H7 (cell line): Measurements from ENCODE around the gene KMT2B. TPM values are rescaled to one million over a fixed set of nuclear protein-coding genes. Genes with fewer than 3 reads are reported as not detected.
A peak's percentile ranks its signal among the peaks of the same experiment; 100 is the strongest.

Experiments
- DNase-seq: peaks from one replicate; pipeline ENCODE4 v3.0.0; 2012
- H3K27me3 ChIP-seq: 2 replicates; pipeline ENCODE4 v1.6.0; 2011; ENCODE audit warnings: mild to moderate bottlenecking, low read length; ENCODE audit not compliant: control insufficient read depth, insufficient read depth
- H3K36me3 ChIP-seq: replicated peaks from 2 replicates; pipeline ENCODE4 v1.5.1; 2011; ENCODE audit warnings: low read length; ENCODE audit not compliant: control insufficient read depth, insufficient read depth
- H3K4me3 ChIP-seq: 2 replicates; pipeline ENCODE4 v1.5.1; 2011; ENCODE audit warnings: low read depth, mild to moderate bottlenecking, control low read depth, low read length, moderate library complexity; ENCODE audit not compliant: insufficient read depth
- total RNA-seq: library from RNA; depleted of rRNA; stranded (reverse); fragments of >200 nt; shearing (Covaris generic); gene quantifications from 2 replicates; pipeline ENCODE4 v1.2.3, GENCODE V29; 2014; rRNA removed

Gene KMT2B
- total RNA-seq, 1 experiment from 2014 or later: 12.9 TPM

- no peak overlapping the region for H3K4me3 ChIP-seq
- H3K36me3 ChIP-seq: no peaks in the 10 kb centered on the region
- peaks cover 19% of the 10 kb centered on the region for H3K27me3 ChIP-seq
- DNase-seq: no peak
These were observed 62.9 kb downstream of the KMT2B start for GRCh38 chr19:35780717-35781116.

- H3K36me3 ChIP-seq: no peaks in the 10 kb centered on the region
- DNase-seq: peak; percentile 89
- peaks cover 14% of the 10 kb centered on the region for H3K27me3 ChIP-seq
These were observed 63.8 kb downstream of the KMT2B start for GRCh38 chr19:35781650-35782049.

DNA sequence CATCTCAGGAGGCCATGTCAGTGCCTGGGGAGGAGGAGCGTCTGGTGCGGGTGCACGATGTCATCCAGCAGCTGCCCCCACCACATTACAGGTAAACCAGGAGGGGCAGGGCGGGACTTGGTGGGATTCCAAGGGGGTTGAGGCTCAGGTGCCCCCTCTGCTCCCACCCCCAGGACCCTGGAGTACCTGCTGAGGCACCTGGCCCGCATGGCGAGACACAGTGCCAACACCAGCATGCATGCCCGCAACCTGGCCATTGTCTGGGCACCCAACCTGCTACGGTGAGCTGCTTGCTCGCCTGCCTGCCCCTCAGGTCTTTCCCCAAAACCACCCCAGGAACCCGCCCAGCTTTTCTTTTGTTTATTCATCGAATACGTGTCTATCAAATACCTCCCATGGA is 64.8 kb downstream of the KMT2B start:
- H3K27me3 ChIP-seq: peaks cover 4% of the 10 kb centered on the region
- no peak overlapping the region for H3K4me3 ChIP-seq
- no peak for DNase-seq
- H3K36me3 ChIP-seq: no peaks in the 10 kb centered on the region

More at GRCh38 chr19:35781650-35782049, 63.8 kb downstream of the KMT2B start:
- H3K4me3 ChIP-seq: no peak overlapping the region

DNA sequence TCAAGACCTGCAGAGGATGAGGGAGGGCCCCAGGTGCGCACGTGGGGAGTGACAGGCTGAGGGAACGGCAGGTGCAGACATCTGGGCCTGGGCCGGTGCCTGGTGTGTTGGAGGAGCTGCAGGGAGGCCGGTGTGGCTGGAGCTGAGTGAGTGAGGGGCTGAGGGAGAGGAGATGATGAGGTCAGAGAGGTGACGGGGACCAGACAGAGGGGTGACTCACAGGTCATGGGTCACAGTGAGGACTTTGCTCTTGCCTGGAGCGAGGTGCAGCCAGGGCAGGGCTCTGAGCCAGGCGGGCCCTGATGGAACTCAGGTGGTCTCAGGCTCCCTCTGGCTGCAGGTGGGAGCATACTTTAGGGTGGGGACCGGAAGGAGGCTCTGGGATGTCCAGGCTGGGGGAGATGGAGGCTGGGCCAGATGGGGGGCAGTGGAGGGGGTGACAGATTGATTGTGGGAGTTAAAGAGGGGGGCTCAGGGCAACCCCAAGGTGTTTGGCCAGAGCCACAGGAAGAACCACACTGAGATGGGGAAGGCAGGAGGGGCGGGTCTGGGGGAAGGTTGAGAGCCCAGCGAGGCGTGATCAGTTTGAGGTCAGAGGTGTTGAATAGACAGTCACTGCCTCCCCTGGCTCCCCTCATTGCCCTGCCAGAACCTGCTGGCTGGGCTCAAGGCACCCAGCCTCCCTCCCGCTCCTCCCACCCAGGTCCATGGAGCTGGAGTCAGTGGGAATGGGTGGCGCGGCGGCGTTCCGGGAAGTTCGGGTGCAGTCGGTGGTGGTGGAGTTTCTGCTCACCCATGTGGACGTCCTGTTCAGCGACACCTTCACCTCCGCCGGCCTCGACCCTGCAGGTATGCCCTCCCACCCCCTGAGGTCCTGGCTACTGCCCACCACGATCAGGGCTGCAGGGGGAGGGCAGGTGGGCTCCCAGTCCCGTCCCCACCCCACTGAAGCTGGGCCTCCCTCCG is 65.9 kb downstream of the KMT2B start:
- peak; percentile 88 for DNase-seq
- H3K36me3 ChIP-seq: no peaks in the 10 kb centered on the region
- peak overlapping the region; percentile 48 for H3K4me3 ChIP-seq
- H3K27me3 ChIP-seq: peaks cover 1% of the 10 kb centered on the region; the same call in 1 of the 2 replicates

- no peaks in the 10 kb centered on the region for H3K36me3 ChIP-seq
- H3K4me3 ChIP-seq: peak overlapping the region; percentile 50
- H3K27me3 ChIP-seq: peaks cover 1% of the 10 kb centered on the region; the same call in 1 of the 2 replicates
- peak; percentile 98 for DNase-seq
These were observed 66.9 kb downstream of the KMT2B start for GRCh38 chr19:35784503-35785338.

DNA sequence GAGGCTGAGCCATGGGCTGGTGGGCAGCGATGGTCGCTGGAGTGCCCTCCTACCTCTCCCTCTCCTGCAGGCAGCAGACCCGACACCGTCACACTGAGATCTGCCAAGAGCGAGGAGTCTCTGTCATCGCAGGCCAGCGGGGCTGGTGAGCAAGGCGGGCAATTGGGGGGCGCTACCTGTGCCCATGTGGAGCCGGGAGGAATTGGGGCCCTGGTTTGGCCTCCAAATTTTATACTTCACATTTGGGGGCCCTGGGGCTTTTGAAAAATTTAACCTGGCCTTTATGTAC is 67.5 kb downstream of the KMT2B start:
- peaks cover 1% of the 10 kb centered on the region; the same call in 1 of the 2 replicates for H3K27me3 ChIP-seq
- no peaks in the 10 kb centered on the region for H3K36me3 ChIP-seq
- no peak for DNase-seq
- H3K4me3 ChIP-seq: peak overlapping the region; percentile 50

- H3K27me3 ChIP-seq: peaks cover 1% of the 10 kb centered on the region; the same call in 1 of the 2 replicates
- H3K36me3 ChIP-seq: no peaks in the 10 kb centered on the region
- peak; percentile 57 for DNase-seq
- no peak overlapping the region for H3K4me3 ChIP-seq
These were observed 68.7 kb downstream of the KMT2B start for GRCh38 chr19:35786299-35787160.

DNA sequence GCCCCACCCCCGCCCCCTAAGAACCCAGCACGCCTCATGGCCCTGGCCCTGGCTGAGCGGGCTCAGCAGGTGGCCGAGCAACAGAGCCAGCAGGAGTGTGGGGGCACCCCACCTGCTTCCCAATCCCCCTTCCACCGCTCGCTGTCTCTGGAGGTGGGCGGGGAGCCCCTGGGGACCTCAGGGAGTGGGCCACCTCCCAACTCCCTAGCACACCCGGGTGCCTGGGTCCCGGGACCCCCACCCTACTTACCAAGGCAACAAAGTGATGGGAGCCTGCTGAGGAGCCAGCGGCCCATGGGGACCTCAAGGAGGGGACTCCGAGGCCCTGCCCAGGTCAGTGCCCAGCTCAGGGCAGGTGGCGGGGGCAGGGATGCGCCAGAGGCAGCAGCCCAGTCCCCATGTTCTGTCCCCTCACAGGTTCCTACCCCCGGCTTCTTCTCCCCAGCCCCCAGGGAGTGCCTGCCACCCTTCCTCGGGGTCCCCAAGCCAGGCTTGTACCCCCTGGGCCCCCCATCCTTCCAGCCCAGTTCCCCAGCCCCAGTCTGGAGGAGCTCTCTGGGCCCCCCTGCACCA is 69.5 kb downstream of the KMT2B start:
- Histone ChIP-seq H3K27me3 (peaks cover 1% of the 10 kb centered on the region; the same call in 1 of the 2 replicates), H3K4me3 (no peak overlapping the region), H3K36me3 (no peaks in the 10 kb centered on the region)
- DNase-seq: peak; percentile 53

Other genes with a start within 250 kb of the KMT2B start
- 0.44 and 0.52 TPM in 2 replicates for gene KRTDAP, start 227.5 kb upstream of the KMT2B start, total RNA-seq
- gene DMKN, start 204.4 kb upstream of the KMT2B start, total RNA-seq: 179 and 182 TPM in 2 replicates
- gene SBSN, start 189.7 kb upstream of the KMT2B start, total RNA-seq: not detected in 2 replicates
- 0.07 TPM in 1 of 2 replicates, not detected in the other for gene GAPDHS, start 184.5 kb upstream of the KMT2B start, total RNA-seq
- 208 and 225 TPM in 2 replicates for gene TMEM147, start 172.4 kb upstream of the KMT2B start, total RNA-seq
- 0.21 TPM in 1 of 2 replicates, not detected in the other for gene ATP4A, start 154.3 kb upstream of the KMT2B start, total RNA-seq
- gene PMIS2, start 131.8 kb upstream of the KMT2B start, total RNA-seq: not detected in 2 replicates
- 25.6 and 27.4 TPM in 2 replicates for gene HAUS5, start 105.3 kb upstream of the KMT2B start, total RNA-seq
- gene RBM42, start 89.0 kb upstream of the KMT2B start, total RNA-seq: 75.0 and 81.4 TPM in 2 replicates
- 0.35 and 0.81 TPM in 2 replicates for gene ETV2, start 76.3 kb upstream of the KMT2B start, total RNA-seq
- gene COX6B1, start 69.7 kb upstream of the KMT2B start, total RNA-seq: 500 and 605 TPM in 2 replicates
- gene UPK1A, start 51.5 kb upstream of the KMT2B start, total RNA-seq: 0.14 and 0.74 TPM in 2 replicates
- gene ZBTB32, start 13.4 kb upstream of the KMT2B start, total RNA-seq: not detected in 2 replicates
- 11.5 and 15.2 TPM in 2 replicates for gene IGFLR1, start 24.4 kb downstream of the KMT2B start, total RNA-seq
- gene U2AF1L4, start 27.4 kb downstream of the KMT2B start, total RNA-seq: 11.6 and 13.4 TPM in 2 replicates
- gene PSENEN, start 27.6 kb downstream of the KMT2B start, total RNA-seq: 53.2 and 58.6 TPM in 2 replicates
- 5.0 and 17.2 TPM in 2 replicates for gene LIN37, start 30.6 kb downstream of the KMT2B start, total RNA-seq
- 0.48 and 1.4 TPM in 2 replicates for gene HSPB6, start 39.0 kb downstream of the KMT2B start, total RNA-seq
- 6.8 and 14.0 TPM in 2 replicates for gene PROSER3, start 40.2 kb downstream of the KMT2B start, total RNA-seq
- gene ARHGAP33, start 57.6 kb downstream of the KMT2B start, total RNA-seq: 3.7 and 6.4 TPM in 2 replicates
- gene PRODH2, start 94.8 kb downstream of the KMT2B start, total RNA-seq: not detected in 2 replicates
- not detected in 2 replicates for gene NPHS1, start 134.5 kb downstream of the KMT2B start, total RNA-seq
- 0.55 and 0.92 TPM in 2 replicates for gene KIRREL2, start 138.9 kb downstream of the KMT2B start, total RNA-seq
- gene APLP1, start 150.6 kb downstream of the KMT2B start, total RNA-seq: 18.3 and 19.3 TPM in 2 replicates
- 6.8 and 7.5 TPM in 2 replicates for gene NFKBID, start 182.5 kb downstream of the KMT2B start, total RNA-seq
- gene HCST, start 184.5 kb downstream of the KMT2B start, total RNA-seq: 2.4 and 2.8 TPM in 2 replicates
- not detected in 2 replicates for gene TYROBP, start 190.3 kb downstream of the KMT2B start, total RNA-seq
- gene LRFN3, start 218.4 kb downstream of the KMT2B start, total RNA-seq: 9.9 and 13.4 TPM in 2 replicates